ENCODE results near the gene TFB1M. TPM values are rescaled to one million over a fixed set of nuclear protein-coding genes. Genes with fewer than 3 reads are reported as not detected.
"Not testable (repeated sequence)": the region's sequence is repeated elsewhere in the genome, so short reads cannot be mapped to it uniquely, and the experiment has no call there.

TFB1M gene
- total RNA-seq, 1 donor, result 18.8 TPM

DNA sequence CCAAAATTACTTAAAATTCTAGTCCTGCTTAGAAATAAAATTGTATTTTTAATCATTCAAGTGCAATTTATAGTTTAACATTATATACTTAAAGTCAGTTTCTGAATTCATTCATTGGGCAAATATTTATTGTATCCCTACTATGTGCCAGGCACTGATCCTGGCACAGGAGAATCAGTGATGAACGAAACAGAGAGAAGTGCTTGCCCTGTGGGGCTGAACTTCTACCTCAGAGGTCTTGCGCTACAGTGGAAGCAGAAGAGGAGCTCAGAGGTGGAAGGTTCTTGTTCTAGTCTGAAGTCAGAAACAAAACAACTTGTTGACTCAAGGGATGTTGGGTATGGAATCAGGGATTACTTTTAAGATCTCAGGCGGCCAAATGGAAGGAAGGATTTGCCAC, 44.5 kb downstream of the TFB1M start:
- no peaks in the 10 kb centered on the region for H3K27me3 ChIP-seq (ENCODE audit: insufficient read depth, low read length)
- H2AFZ ChIP-seq (ENCODE audit: low read length), result no peak overlapping the region
- TF ChIP-seq, protein P1, sequence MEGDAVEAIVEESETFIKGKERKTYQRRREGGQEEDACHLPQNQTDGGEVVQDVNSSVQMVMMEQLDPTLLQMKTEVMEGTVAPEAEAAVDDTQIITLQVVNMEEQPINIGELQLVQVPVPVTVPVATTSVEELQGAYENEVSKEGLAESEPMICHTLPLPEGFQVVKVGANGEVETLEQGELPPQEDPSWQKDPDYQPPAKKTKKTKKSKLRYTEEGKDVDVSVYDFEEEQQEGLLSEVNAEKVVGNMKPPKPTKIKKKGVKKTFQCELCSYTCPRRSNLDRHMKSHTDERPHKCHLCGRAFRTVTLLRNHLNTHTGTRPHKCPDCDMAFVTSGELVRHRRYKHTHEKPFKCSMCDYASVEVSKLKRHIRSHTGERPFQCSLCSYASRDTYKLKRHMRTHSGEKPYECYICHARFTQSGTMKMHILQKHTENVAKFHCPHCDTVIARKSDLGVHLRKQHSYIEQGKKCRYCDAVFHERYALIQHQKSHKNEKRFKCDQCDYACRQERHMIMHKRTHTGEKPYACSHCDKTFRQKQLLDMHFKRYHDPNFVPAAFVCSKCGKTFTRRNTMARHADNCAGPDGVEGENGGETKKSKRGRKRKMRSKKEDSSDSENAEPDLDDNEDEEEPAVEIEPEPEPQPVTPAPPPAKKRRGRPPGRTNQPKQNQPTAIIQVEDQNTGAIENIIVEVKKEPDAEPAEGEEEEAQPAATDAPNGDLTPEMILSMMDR (IDR thresholded peaks at IDR 0.05; ENCODE audit: extremely low read depth, low read depth, low read length), result no peak
- H3K4me1 ChIP-seq (ENCODE audit: insufficient read depth, low read length), result peaks cover 32% of the 10 kb centered on the region
- H3K27ac ChIP-seq (ENCODE audit: low read depth, low read length), result no peak overlapping the region
- H3K4me2 ChIP-seq (ENCODE audit: insufficient read depth, low read length), result no peak overlapping the region
- H3K79me2 ChIP-seq (ENCODE audit: insufficient read depth, low read length), result peaks cover 4% of the 10 kb centered on the region
- no peaks in the 10 kb centered on the region for H4K20me1 ChIP-seq (ENCODE audit: insufficient read depth, low read length)
- H3K9me3 ChIP-seq (ENCODE audit: low read depth, low read length), result no peaks in the 10 kb centered on the region
- no peaks in the 10 kb centered on the region for H3K36me3 ChIP-seq (ENCODE audit: insufficient read depth, low read length)
- no peak overlapping the region for H3K4me3 ChIP-seq (ENCODE audit: insufficient read depth, low read length)
- DNase-seq (ENCODE audit: insufficient read length, low spot score, missing footprints), result no peak

GRCh38 chr6:155268088-155268867, 46.0 kb downstream of the TFB1M start:
- H3K79me2 ChIP-seq (ENCODE audit: insufficient read depth, low read length); H3K4me2 ChIP-seq (ENCODE audit: insufficient read depth, low read length): not testable (repeated sequence)
- DNase-seq (ENCODE audit: insufficient read length, low spot score, missing footprints), result peak; percentile 75

GRCh38 chr6:155267411-155267810, 46.9 kb downstream of the TFB1M start:
- Histone ChIP-seq H3K27ac (ENCODE audit: low read depth, low read length) (no peak overlapping the region), H3K4me2 (ENCODE audit: insufficient read depth, low read length) (no peak overlapping the region), H3K4me1 (ENCODE audit: insufficient read depth, low read length) (peaks cover 12% of the 10 kb centered on the region), H3K4me3 (ENCODE audit: insufficient read depth, low read length) (no peak overlapping the region), H3K79me2 (ENCODE audit: insufficient read depth, low read length) (peaks cover 4% of the 10 kb centered on the region), H3K36me3 (ENCODE audit: insufficient read depth, low read length) (peaks cover 5% of the 10 kb centered on the region), H2AFZ (ENCODE audit: low read length) (no peak overlapping the region), H3K27me3 (ENCODE audit: insufficient read depth, low read length) (no peaks in the 10 kb centered on the region), H4K20me1 (ENCODE audit: insufficient read depth, low read length) (no peaks in the 10 kb centered on the region), H3K9me3 (ENCODE audit: low read depth, low read length) (no peaks in the 10 kb centered on the region)
- DNase-seq (ENCODE audit: insufficient read length, low spot score, missing footprints), result no peak
- TF ChIP-seq, protein P1 (IDR thresholded peaks at IDR 0.05; ENCODE audit: extremely low read depth, low read depth, low read length), result no peak

More at GRCh38 chr6:155268088-155268867, 46.0 kb downstream of the TFB1M start:
- not testable (repeated sequence) for H3K27ac ChIP-seq (ENCODE audit: low read depth, low read length); H3K27me3 ChIP-seq (ENCODE audit: insufficient read depth, low read length); H3K4me3 ChIP-seq (ENCODE audit: insufficient read depth, low read length); H4K20me1 ChIP-seq (ENCODE audit: insufficient read depth, low read length); H3K9me3 ChIP-seq (ENCODE audit: low read depth, low read length); H3K36me3 ChIP-seq (ENCODE audit: insufficient read depth, low read length); H2AFZ ChIP-seq (ENCODE audit: low read length)
- TF ChIP-seq, protein P1 (IDR thresholded peaks at IDR 0.05; ENCODE audit: extremely low read depth, low read depth, low read length), result peak; percentile 79
- H3K4me1 ChIP-seq (ENCODE audit: insufficient read depth, low read length), result peaks cover 20% of the 10 kb centered on the region

GRCh38 chr6:155265843-155266535, 48.3 kb downstream of the TFB1M start:
- no peak overlapping the region for H3K27ac ChIP-seq (ENCODE audit: low read depth, low read length)
- TF ChIP-seq, protein P1 (IDR thresholded peaks at IDR 0.05; ENCODE audit: extremely low read depth, low read depth, low read length), result peak; percentile 34
- no peaks in the 10 kb centered on the region for H4K20me1 ChIP-seq (ENCODE audit: insufficient read depth, low read length)
- H3K79me2 ChIP-seq (ENCODE audit: insufficient read depth, low read length), result peaks cover 4% of the 10 kb centered on the region
- H3K4me1 ChIP-seq (ENCODE audit: insufficient read depth, low read length), result peaks cover 10% of the 10 kb centered on the region
- no peak overlapping the region for H3K4me3 ChIP-seq (ENCODE audit: insufficient read depth, low read length)
- H3K36me3 ChIP-seq (ENCODE audit: insufficient read depth, low read length), result peaks cover 5% of the 10 kb centered on the region
- no peak overlapping the region for H3K4me2 ChIP-seq (ENCODE audit: insufficient read depth, low read length)
- no peak overlapping the region for H2AFZ ChIP-seq (ENCODE audit: low read length)
- H3K9me3 ChIP-seq (ENCODE audit: low read depth, low read length), result no peaks in the 10 kb centered on the region
- no peak for DNase-seq (ENCODE audit: insufficient read length, low spot score, missing footprints)
- no peaks in the 10 kb centered on the region for H3K27me3 ChIP-seq (ENCODE audit: insufficient read depth, low read length)
